ENCODE measurements around the gene PLCD4. TPM values are rescaled to one million over a fixed set of nuclear protein-coding genes. Genes with fewer than 3 reads are reported as not detected.

PLCD4 gene
- total and polyA plus RNA-seq, 9 donors: 0.21 to 1.5 (median 0.88) TPM

- H3K9me3 ChIP-seq: no peaks in the 10 kb centered on the region
- H3K4me3 ChIP-seq: peak overlapping the region; percentile 82
- intact Hi-C loops (cut with DNase I): no loop called here
- peaks cover 5% of the 10 kb centered on the region for H3K4me1 ChIP-seq (ENCODE audit: insufficient read depth)
- H3K27ac ChIP-seq: peak overlapping the region in 1 of 2 donors; percentile 57
- H3K36me3 ChIP-seq: no peaks in the 10 kb centered on the region
- 19 to 29% (median 21%) methylated on average over 12 of the region's 12 CpGs for WGBS, 3 donors
- no peaks in the 10 kb centered on the region for H3K27me3 ChIP-seq
- no peak for DNase-seq
- TF ChIP-seq, protein P1, sequence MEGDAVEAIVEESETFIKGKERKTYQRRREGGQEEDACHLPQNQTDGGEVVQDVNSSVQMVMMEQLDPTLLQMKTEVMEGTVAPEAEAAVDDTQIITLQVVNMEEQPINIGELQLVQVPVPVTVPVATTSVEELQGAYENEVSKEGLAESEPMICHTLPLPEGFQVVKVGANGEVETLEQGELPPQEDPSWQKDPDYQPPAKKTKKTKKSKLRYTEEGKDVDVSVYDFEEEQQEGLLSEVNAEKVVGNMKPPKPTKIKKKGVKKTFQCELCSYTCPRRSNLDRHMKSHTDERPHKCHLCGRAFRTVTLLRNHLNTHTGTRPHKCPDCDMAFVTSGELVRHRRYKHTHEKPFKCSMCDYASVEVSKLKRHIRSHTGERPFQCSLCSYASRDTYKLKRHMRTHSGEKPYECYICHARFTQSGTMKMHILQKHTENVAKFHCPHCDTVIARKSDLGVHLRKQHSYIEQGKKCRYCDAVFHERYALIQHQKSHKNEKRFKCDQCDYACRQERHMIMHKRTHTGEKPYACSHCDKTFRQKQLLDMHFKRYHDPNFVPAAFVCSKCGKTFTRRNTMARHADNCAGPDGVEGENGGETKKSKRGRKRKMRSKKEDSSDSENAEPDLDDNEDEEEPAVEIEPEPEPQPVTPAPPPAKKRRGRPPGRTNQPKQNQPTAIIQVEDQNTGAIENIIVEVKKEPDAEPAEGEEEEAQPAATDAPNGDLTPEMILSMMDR (IDR thresholded peaks at IDR 0.05): no peak
- no peak for TF ChIP-seq POLR2A (IDR thresholded peaks at IDR 0.05)
- no peak for TF ChIP-seq EP300 (IDR thresholded peaks at IDR 0.05)
These were observed 63.5 kb downstream of the PLCD4 start for GRCh38 chr2:218671097-218671653.

- WGBS, 3 donors: 0 to 1% (median 0%) methylated on average over 49 of the region's 49 CpGs
- peak; percentile 61 for TF ChIP-seq POLR2A (IDR thresholded peaks at IDR 0.05)
- TF ChIP-seq, protein P1 (IDR thresholded peaks at IDR 0.05): no peak
- no peak for TF ChIP-seq EP300 (IDR thresholded peaks at IDR 0.05)
- intact Hi-C loops (cut with DNase I): no loop called here
These were observed 64.2 kb downstream of the PLCD4 start, which contains the start of the genes RNF25 and STK36 for GRCh38 chr2:218671654-218672566. TSS of gene RNF25 (minus strand) at chr2:218672002. CDS start at chr2:218671970, 32 bp downstream. TSS of gene STK36 (plus strand) at chr2:218672086. CDS start at chr2:218672830, 744 bp downstream.

GRCh38 chr2:218679119-218679518 is 71.4 kb downstream of the PLCD4 start:
- no peak for DNase-seq
- Histone ChIP-seq H3K4me3 (no peak overlapping the region), H3K4me1 (ENCODE audit: insufficient read depth) (no peaks in the 10 kb centered on the region), H3K27me3 (no peaks in the 10 kb centered on the region), H3K27ac (no peak overlapping the region), H3K36me3 (no peaks in the 10 kb centered on the region), H3K9me3 (no peaks in the 10 kb centered on the region)
- intact Hi-C loops (cut with DNase I): no loop called here
- WGBS, 3 donors: 73 to 78% (median 75%) methylated on average over 4 of the region's 4 CpGs
- TF ChIP-seq EP300 (IDR thresholded peaks at IDR 0.05): no peak
- TF ChIP-seq, protein P1 (IDR thresholded peaks at IDR 0.05): no peak
- no peak for TF ChIP-seq POLR2A (IDR thresholded peaks at IDR 0.05)

More at GRCh38 chr2:218671654-218672566, 64.2 kb downstream of the PLCD4 start, which contains the start of the genes RNF25 and STK36:
- DNase-seq: peak; percentile 84 to 90 (median 85)
- Histone ChIP-seq H3K9me3 (no peaks in the 10 kb centered on the region), H3K27ac (peak within 1 kb of the TSS in 1 of 2 donors; percentile 57), H3K4me1 (ENCODE audit: insufficient read depth) (peaks cover 5% of the 10 kb centered on the region), H3K27me3 (no peaks in the 10 kb centered on the region), H3K36me3 (no peaks in the 10 kb centered on the region), H3K4me3 (peak within 1 kb of the TSS; percentile 82)

DNA sequence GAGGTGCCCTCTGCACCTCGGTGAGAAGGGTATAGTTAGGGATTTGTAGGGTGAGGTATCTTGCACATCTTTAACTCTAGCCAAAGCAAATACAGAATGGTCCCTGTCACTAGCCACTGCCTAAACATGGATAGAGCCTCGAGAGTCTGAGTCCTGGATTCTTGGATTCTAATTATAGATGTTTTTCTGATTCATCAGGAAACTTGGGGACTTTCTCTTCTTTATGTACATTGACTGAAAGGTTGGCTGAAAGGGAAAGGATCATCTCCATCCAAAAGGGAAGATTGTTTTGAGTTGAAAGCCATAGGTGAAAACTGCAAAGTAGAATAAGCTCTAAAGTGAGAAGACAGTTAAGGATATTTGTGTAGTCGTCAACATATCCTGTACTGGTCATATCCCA is 72.4 kb downstream of the PLCD4 start:
- no peaks in the 10 kb centered on the region for H3K9me3 ChIP-seq
- 67 to 82% (median 74%) methylated on average over 3 of the region's 3 CpGs for WGBS, 3 donors
- no peaks in the 10 kb centered on the region for H3K27me3 ChIP-seq
- DNase-seq: no peak
- TF ChIP-seq POLR2A (IDR thresholded peaks at IDR 0.05) (no peak), EP300 (IDR thresholded peaks at IDR 0.05) (no peak)
- TF ChIP-seq, protein P1 (IDR thresholded peaks at IDR 0.05): no peak
- H3K4me3 ChIP-seq: no peak overlapping the region
- H3K36me3 ChIP-seq: no peaks in the 10 kb centered on the region
- no peaks in the 10 kb centered on the region for H3K4me1 ChIP-seq (ENCODE audit: insufficient read depth)
- intact Hi-C loops (cut with DNase I): no loop called here
- no peak overlapping the region for H3K27ac ChIP-seq

Small RNA genes within 50 kb of the gene (small RNA-seq; reads per million reads assigned to genes)
- not detected for gene RNU6-136P

Other genes starting within 250 kb of the PLCD4 start
- gene SLC11A1, start 225.6 kb upstream of the PLCD4 start, total RNA-seq: 10 to 100 TPM in 3 of 7 donors, 1 to 10 TPM in 4; 1.0 to 28.9 (median 8.7) TPM
- gene SLC11A1, start 225.6 kb upstream of the PLCD4 start, polyA plus RNA-seq: 1 to 10 TPM in 1 of 2 donors, under 1 TPM in 1; 0.83 to 3.0 TPM
- gene CTDSP1, start 208.0 kb upstream of the PLCD4 start, total RNA-seq: 100 to 1,000 TPM in 5 of 7 donors, 10 to 100 TPM in 2; 68.8 to 211 (median 159) TPM
- 100 to 1,000 TPM in 1 of 2 donors, 10 to 100 TPM in 1; 38.6 to 135 TPM for gene CTDSP1, start 208.0 kb upstream of the PLCD4 start, polyA plus RNA-seq
- gene VIL1, start 188.8 kb upstream of the PLCD4 start, total RNA-seq: 1 to 10 TPM in 1 of 7 donors, under 1 TPM in 1, not detected in 5; 0.38 to 1.3 TPM
- gene VIL1, start 188.8 kb upstream of the PLCD4 start, polyA plus RNA-seq: under 1 TPM in 1 of 2 donors, not detected in 1; 0.05 TPM
- gene USP37, start 39.5 kb upstream of the PLCD4 start, total RNA-seq: 10 to 100 TPM; 13.3 to 56.8 (median 21.3) TPM
- gene USP37, start 39.5 kb upstream of the PLCD4 start, polyA plus RNA-seq: 1 to 10 TPM; 4.2 to 6.1 TPM
- 10 to 100 TPM; 28.3 to 53.9 (median 33.2) TPM for gene CNOT9, start 39.1 kb upstream of the PLCD4 start, total RNA-seq
- 10 to 100 TPM; 16.2 to 34.3 TPM for gene CNOT9, start 39.1 kb upstream of the PLCD4 start, polyA plus RNA-seq
- gene ZNF142, start 51.7 kb downstream of the PLCD4 start, total RNA-seq: 10 to 100 TPM; 10.9 to 33.9 (median 24.0) TPM
- 1 to 10 TPM; 7.0 to 8.2 TPM for gene ZNF142, start 51.7 kb downstream of the PLCD4 start, polyA plus RNA-seq
- gene BCS1L, start 51.8 kb downstream of the PLCD4 start, total RNA-seq: 10 to 100 TPM; 14.7 to 45.2 (median 35.0) TPM
- 10 to 100 TPM; 31.5 to 34.4 TPM for gene BCS1L, start 51.8 kb downstream of the PLCD4 start, polyA plus RNA-seq
- gene RNF25, start 64.1 kb downstream of the PLCD4 start, total RNA-seq: 10 to 100 TPM; 11.7 to 38.6 (median 25.7) TPM
- 10 to 100 TPM; 26.5 to 45.9 TPM for gene RNF25, start 64.1 kb downstream of the PLCD4 start, polyA plus RNA-seq
- gene STK36, start 64.2 kb downstream of the PLCD4 start, total RNA-seq: 10 to 100 TPM; 26.8 to 93.2 (median 39.1) TPM
- 10 to 100 TPM; 28.7 to 38.5 TPM for gene STK36, start 64.2 kb downstream of the PLCD4 start, polyA plus RNA-seq
- 10 to 100 TPM; 12.4 to 19.6 (median 17.6) TPM for gene TTLL4, start 102.9 kb downstream of the PLCD4 start, total RNA-seq
- 10 to 100 TPM in 1 of 2 donors, 1 to 10 TPM in 1; 6.9 to 17.2 TPM for gene TTLL4, start 102.9 kb downstream of the PLCD4 start, polyA plus RNA-seq
- 10 to 100 TPM; 22.0 to 59.5 (median 34.4) TPM for gene CYP27A1, start 174.2 kb downstream of the PLCD4 start, total RNA-seq
- 10 to 100 TPM; 30.0 to 39.0 TPM for gene CYP27A1, start 174.2 kb downstream of the PLCD4 start, polyA plus RNA-seq
- under 1 TPM in 2 of 7 donors, not detected in 5; 0.11 to 0.32 TPM for gene PRKAG3, start 223.9 kb downstream of the PLCD4 start, total RNA-seq
- gene PRKAG3, start 223.9 kb downstream of the PLCD4 start, polyA plus RNA-seq: not detected